ENCODE data around the gene ARL8A. TPM values are rescaled to one million over a fixed set of nuclear protein-coding genes. Genes with fewer than 3 reads are reported as not detected.
A peak's percentile ranks its signal among the peaks of the same experiment; 100 is the strongest.

ARL8A gene
- total RNA-seq, 1 donor from 2014 or later = 25.5 TPM

DNA sequence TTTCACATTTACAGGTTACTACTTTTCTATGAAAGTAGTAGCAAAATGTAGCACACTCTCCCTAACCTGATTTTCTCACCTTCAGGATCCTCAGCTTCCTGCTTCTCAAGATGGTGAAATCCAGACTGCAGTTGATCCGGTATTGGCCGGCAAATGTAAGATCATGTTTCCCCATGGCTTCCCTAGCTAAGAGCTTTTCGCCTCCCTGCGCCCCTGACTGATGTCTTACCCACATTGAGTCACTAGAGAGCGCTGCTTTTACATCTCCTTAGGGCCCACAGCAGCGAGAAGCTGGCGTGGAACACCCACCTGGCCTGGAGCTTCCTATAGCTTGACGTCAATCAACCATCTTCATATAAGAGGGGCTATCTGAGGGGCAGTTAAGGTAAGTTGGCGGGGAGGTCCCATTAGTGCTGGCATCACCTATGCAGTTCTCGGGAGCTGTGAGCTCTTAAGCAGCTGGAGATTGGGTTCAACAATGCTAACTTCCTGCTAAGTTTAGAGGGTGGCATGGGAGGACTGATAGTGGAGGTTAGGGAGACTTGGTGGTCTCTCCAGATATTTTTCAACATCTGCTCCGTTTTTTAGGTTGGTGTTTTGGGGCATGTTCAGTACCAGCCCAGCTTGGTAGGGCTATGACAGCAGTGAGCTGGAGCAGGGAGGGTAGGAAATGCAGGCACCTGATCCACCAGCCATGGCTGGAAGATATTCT lies 10.4 kb upstream of the ARL8A start:
- H3K9me3 ChIP-seq = no peaks in the 10 kb centered on the region
- H3K27me3 ChIP-seq = no peaks in the 10 kb centered on the region
- no peak overlapping the region for H3K4me3 ChIP-seq
- H3K36me3 ChIP-seq = no peaks in the 10 kb centered on the region
- peaks cover 7% of the 10 kb centered on the region for H3K4me1 ChIP-seq
- H3K27ac ChIP-seq = no peak overlapping the region
- intact Hi-C loops (cut with DNase I) = no loop called here
- no peak for TF ChIP-seq POLR2A (IDR thresholded peaks at IDR 0.05)
- TF ChIP-seq, protein P1, sequence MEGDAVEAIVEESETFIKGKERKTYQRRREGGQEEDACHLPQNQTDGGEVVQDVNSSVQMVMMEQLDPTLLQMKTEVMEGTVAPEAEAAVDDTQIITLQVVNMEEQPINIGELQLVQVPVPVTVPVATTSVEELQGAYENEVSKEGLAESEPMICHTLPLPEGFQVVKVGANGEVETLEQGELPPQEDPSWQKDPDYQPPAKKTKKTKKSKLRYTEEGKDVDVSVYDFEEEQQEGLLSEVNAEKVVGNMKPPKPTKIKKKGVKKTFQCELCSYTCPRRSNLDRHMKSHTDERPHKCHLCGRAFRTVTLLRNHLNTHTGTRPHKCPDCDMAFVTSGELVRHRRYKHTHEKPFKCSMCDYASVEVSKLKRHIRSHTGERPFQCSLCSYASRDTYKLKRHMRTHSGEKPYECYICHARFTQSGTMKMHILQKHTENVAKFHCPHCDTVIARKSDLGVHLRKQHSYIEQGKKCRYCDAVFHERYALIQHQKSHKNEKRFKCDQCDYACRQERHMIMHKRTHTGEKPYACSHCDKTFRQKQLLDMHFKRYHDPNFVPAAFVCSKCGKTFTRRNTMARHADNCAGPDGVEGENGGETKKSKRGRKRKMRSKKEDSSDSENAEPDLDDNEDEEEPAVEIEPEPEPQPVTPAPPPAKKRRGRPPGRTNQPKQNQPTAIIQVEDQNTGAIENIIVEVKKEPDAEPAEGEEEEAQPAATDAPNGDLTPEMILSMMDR (IDR thresholded peaks at IDR 0.05) = peak in 1 of 3 experiments; percentile 20
- no peak for DNase-seq (ENCODE audit: extremely low spot score in 2 of 2)

DNA sequence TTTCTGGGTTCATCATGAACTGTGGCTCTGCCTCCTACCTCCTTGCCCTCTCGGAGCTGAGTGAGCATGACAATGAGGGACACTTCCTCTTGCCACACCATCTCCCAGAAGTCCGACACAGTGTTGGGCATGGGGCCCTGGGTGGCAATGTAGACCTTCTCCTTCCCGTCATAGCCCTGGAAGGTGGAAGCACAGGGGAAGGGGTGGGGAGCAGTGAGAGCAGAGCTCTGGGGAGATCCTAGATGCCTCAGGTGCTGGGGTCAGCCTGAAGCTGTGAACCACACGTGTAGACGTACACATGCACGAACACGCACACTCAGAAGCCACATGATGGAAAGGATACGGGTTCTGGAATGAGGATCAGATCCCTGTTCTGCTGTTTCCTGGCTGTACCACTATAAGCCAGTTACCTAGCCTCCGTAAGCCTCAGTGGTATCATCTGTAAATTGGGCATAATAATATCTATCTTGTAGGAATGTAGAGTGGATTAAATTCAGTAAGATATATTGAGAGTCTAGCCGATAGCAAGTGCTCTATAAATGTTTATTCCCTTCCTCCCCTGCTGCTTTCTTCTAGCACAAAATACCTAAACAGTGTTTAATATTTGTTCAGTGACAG lies 9.7 kb upstream of the ARL8A start:
- Histone ChIP-seq H3K4me1 (peaks cover 7% of the 10 kb centered on the region), H3K27ac (no peak overlapping the region), H3K27me3 (no peaks in the 10 kb centered on the region), H3K4me3 (no peak overlapping the region), H3K9me3 (no peaks in the 10 kb centered on the region), H3K36me3 (no peaks in the 10 kb centered on the region)
- DNase-seq (ENCODE audit: extremely low spot score in 2 of 2) = no peak
- intact Hi-C loops (cut with DNase I) = no loop called here
- TF ChIP-seq POLR2A (IDR thresholded peaks at IDR 0.05) (no peak), POLR2AphosphoS5 (IDR thresholded peaks at IDR 0.05; ENCODE audit: insufficient read depth in 1 of 2, low read depth in 1 of 2) (no peak)
- TF ChIP-seq, protein P1 (IDR thresholded peaks at IDR 0.05) = no peak

DNA sequence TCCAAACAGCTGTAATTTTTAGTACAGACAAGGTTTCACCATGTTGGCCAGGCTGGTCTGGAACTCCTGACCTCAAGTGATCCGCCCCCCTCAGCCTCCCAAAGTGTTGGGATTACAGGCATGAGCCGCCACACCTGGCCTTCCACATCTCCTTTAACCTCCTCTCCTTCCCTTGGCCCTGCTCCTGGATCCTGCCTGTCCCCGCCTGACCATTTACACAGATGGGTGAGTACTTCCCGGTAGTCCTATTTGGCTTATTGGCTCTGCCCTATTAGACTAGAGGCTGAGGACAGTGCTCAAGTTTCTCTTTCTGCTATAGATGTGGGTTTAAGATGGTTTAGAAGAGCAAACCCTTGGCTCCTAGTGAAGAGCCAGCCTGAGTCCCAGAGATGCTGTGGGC lies 8.7 kb upstream of the ARL8A start:
- no peak overlapping the region for H3K4me3 ChIP-seq
- H3K27me3 ChIP-seq = no peaks in the 10 kb centered on the region
- intact Hi-C loops (cut with DNase I) = no loop called here
- no peak for DNase-seq (ENCODE audit: extremely low spot score in 2 of 2)
- no peaks in the 10 kb centered on the region for H3K9me3 ChIP-seq
- TF ChIP-seq, protein P1 (IDR thresholded peaks at IDR 0.05) = no peak
- no peak for TF ChIP-seq POLR2A (IDR thresholded peaks at IDR 0.05)
- no peak for TF ChIP-seq POLR2AphosphoS5 (IDR thresholded peaks at IDR 0.05; ENCODE audit: insufficient read depth in 1 of 2, low read depth in 1 of 2)
- no peaks in the 10 kb centered on the region for H3K36me3 ChIP-seq
- peaks cover 7% of the 10 kb centered on the region for H3K4me1 ChIP-seq
- no peak overlapping the region for H3K27ac ChIP-seq

DNA sequence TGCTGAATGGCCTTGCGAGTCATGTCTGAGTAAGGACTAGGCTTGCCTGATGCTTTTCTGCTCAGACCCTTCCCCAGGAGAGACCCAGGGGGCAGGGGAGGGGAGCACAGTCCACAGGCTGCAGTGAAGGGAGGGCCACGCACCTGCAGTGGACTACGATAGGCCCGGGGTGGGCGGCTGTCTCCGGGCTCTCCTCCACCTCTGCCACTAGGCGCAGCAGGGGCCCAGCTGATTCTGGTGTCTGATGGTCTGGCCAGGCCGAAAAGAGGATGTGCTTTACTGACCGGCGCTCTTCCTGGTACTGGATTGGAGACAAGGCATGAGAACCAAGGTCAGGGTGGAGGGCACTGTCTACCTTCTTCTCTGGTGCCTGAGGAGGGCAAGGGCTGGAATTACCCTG lies 7.9 kb upstream of the ARL8A start:
- Histone ChIP-seq H3K27ac (no peak overlapping the region), H3K27me3 (no peaks in the 10 kb centered on the region), H3K4me3 (no peak overlapping the region), H3K4me1 (peaks cover 7% of the 10 kb centered on the region), H3K9me3 (no peaks in the 10 kb centered on the region), H3K36me3 (no peaks in the 10 kb centered on the region)
- intact Hi-C loops (cut with DNase I) = no loop called here
- no peak for TF ChIP-seq POLR2A (IDR thresholded peaks at IDR 0.05)
- TF ChIP-seq, protein P1 (IDR thresholded peaks at IDR 0.05) = no peak
- TF ChIP-seq POLR2AphosphoS5 (IDR thresholded peaks at IDR 0.05; ENCODE audit: insufficient read depth in 1 of 2, low read depth in 1 of 2) = no peak
- DNase-seq (ENCODE audit: extremely low spot score in 2 of 2) = no peak

GRCh38 chr1:202151045-202151444 lies 6.5 kb upstream of the ARL8A start:
- intact Hi-C loops (cut with DNase I) = no loop called here
- Histone ChIP-seq H3K4me3 (no peak overlapping the region), H3K9me3 (no peaks in the 10 kb centered on the region), H3K4me1 (peaks cover 7% of the 10 kb centered on the region), H3K27ac (no peak overlapping the region), H3K36me3 (no peaks in the 10 kb centered on the region), H3K27me3 (no peaks in the 10 kb centered on the region)
- no peak for DNase-seq (ENCODE audit: extremely low spot score in 2 of 2)
- TF ChIP-seq POLR2AphosphoS5 (IDR thresholded peaks at IDR 0.05; ENCODE audit: insufficient read depth in 1 of 2, low read depth in 1 of 2) (no peak), POLR2A (IDR thresholded peaks at IDR 0.05) (no peak)
- TF ChIP-seq, protein P1 (IDR thresholded peaks at IDR 0.05) = no peak

Data from vagina (tissue), 2 donors.